ENCODE results near the gene KSR2. TPM values are rescaled to one million over a fixed set of nuclear protein-coding genes. Genes with fewer than 3 reads are reported as not detected.

KSR2 gene
- total and polyA plus RNA-seq, 7 donors, result under 0.01 to 0.04 (median 0.02) TPM; not detected in 2

DNA sequence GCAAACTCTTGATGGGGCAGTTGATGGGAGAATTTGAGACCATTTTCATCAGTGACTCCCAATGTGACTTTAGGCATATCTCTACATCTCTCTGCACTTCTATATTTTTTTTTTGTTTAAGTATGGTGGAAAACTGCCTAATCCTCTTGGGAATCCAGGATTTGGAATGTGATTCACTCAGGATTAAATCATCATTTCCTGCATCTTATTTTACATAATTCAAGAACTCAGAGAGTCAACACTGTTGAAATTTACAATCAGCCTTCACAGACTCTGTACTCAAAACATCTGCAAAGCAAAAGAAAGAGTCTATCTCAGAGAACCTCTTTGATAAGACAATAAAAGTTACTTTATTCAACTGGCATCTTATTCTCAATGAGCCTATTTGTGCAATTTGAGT is 346.7 kb downstream of the KSR2 start:
- Histone ChIP-seq H3K36me3 (ENCODE audit: insufficient read depth in 1 of 2, low read depth in 1 of 2) (no peaks in the 10 kb centered on the region), H3K9me3 (no peaks in the 10 kb centered on the region), H3K27me3 (ENCODE audit: insufficient read depth in 3 of 3, low read length in 2 of 3) (peaks cover 0 to 2% (median 0%) of the 10 kb centered on the region in 3 donors), H3K4me1 (no peaks in the 10 kb centered on the region), H3K4me3 (no peak overlapping the region), H3K27ac (no peak overlapping the region)
- intact Hi-C loops (cut with DNase I), result no loop called here
- ATAC-seq (no peak), DNase-seq (no peak)
- TF ChIP-seq, protein P1, sequence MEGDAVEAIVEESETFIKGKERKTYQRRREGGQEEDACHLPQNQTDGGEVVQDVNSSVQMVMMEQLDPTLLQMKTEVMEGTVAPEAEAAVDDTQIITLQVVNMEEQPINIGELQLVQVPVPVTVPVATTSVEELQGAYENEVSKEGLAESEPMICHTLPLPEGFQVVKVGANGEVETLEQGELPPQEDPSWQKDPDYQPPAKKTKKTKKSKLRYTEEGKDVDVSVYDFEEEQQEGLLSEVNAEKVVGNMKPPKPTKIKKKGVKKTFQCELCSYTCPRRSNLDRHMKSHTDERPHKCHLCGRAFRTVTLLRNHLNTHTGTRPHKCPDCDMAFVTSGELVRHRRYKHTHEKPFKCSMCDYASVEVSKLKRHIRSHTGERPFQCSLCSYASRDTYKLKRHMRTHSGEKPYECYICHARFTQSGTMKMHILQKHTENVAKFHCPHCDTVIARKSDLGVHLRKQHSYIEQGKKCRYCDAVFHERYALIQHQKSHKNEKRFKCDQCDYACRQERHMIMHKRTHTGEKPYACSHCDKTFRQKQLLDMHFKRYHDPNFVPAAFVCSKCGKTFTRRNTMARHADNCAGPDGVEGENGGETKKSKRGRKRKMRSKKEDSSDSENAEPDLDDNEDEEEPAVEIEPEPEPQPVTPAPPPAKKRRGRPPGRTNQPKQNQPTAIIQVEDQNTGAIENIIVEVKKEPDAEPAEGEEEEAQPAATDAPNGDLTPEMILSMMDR (IDR thresholded peaks at IDR 0.05), result no peak

DNA sequence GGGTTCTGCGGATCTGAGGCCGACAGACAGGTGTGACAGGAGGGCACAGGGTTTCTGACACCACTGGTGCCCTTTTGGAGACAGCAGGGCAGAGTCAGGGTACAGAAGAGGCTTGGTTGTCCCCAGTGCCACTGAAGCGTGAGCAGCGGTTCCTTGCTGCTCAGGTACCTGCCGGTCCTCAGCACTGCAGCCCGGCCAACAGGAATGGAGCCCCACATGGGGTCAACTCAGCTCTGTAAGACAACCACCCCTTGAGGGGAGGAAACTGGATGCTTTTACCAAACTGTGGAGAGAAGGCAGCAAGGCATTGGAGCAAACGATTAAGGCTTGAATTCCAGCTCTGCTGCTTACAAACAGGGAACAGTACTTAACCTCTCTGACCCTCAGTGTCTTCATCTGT is 361.0 kb downstream of the KSR2 start:
- no peak for ATAC-seq

DNA sequence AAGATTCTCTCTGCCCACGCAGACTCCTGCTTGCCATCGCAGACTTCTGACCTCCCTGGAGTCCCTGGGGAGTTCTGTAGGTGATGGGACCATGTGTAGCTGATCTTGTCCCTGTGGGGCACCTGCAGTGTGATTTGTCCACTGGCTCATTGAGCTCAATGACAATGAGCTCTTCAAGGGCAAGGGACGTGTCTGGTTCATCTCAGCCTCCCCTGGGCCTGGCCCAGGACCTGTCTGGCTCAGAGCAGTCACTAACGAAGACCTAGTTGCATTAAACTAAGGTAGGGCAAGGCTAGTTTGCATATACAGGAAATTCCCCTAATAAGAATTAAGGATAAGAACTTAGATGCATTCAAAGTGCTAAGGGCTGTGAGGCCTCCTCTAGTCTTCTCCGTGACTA is 361.8 kb downstream of the KSR2 start:
- no peak for ATAC-seq
- intact Hi-C loops (cut with DNase I), result no loop called here
- Histone ChIP-seq H3K4me1 (no peaks in the 10 kb centered on the region), H3K9me3 (no peaks in the 10 kb centered on the region), H3K4me3 (no peak overlapping the region), H3K36me3 (ENCODE audit: insufficient read depth in 1 of 2, low read depth in 1 of 2) (no peaks in the 10 kb centered on the region), H3K27ac (no peak overlapping the region), H3K27me3 (ENCODE audit: insufficient read depth in 3 of 3, low read length in 2 of 3) (peaks cover 0 to 2% (median 2%) of the 10 kb centered on the region in 3 donors)
- TF ChIP-seq, protein P1 (IDR thresholded peaks at IDR 0.05), result no peak
- DNase-seq, result no peak
- 59 to 68% (median 61%) methylated on average over 5 of the region's 5 CpGs for WGBS, 3 donors

More for the DNA sequence above, 361.0 kb downstream of the KSR2 start:
- no peak for DNase-seq
- no peaks in the 10 kb centered on the region for H3K36me3 ChIP-seq (ENCODE audit: insufficient read depth in 1 of 2, low read depth in 1 of 2)
- no peak overlapping the region for H3K27ac ChIP-seq
- TF ChIP-seq, protein P1 (IDR thresholded peaks at IDR 0.05), result no peak
- no peaks in the 10 kb centered on the region for H3K9me3 ChIP-seq
- 59 to 65% (median 61%) methylated on average over 7 of the region's 7 CpGs for WGBS, 3 donors
- intact Hi-C loops (cut with DNase I), result no loop called here
- H3K27me3 ChIP-seq (ENCODE audit: insufficient read depth in 3 of 3, low read length in 2 of 3), result peaks cover 2% of the 10 kb centered on the region in 3 donors
- H3K4me3 ChIP-seq, result no peak overlapping the region
- no peaks in the 10 kb centered on the region for H3K4me1 ChIP-seq

DNA sequence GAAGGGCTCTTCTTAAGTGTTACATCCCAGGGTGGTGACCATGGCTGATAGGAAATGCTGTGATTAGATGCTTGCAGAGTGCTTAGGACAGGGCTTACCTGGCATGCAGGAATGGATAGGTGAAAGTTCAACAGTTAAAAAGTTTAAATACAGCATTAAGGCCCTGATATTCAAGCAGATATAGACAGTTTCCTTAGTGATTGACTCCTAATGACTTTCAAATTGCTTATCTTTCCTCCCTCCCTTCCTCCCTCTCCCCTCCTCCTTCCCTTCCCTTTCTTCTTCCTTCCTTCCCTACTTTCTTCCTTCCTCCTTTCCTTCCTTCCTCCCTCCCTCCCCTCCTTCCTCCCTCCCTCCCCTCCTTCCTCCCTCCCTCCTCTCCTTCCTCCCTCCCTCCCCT is 362.8 kb downstream of the KSR2 start:
- ATAC-seq (no peak), DNase-seq (no peak)
- no peak overlapping the region for H3K4me3 ChIP-seq
- no peak overlapping the region for H3K27ac ChIP-seq
- H3K9me3 ChIP-seq, result no peaks in the 10 kb centered on the region
- peaks cover 0 to 2% (median 2%) of the 10 kb centered on the region in 3 donors for H3K27me3 ChIP-seq (ENCODE audit: insufficient read depth in 3 of 3, low read length in 2 of 3)
- H3K36me3 ChIP-seq (ENCODE audit: insufficient read depth in 1 of 2, low read depth in 1 of 2), result no peaks in the 10 kb centered on the region
- TF ChIP-seq, protein P1 (IDR thresholded peaks at IDR 0.05), result no peak
- intact Hi-C loops (cut with DNase I), result no loop called here
- no peaks in the 10 kb centered on the region for H3K4me1 ChIP-seq

DNA sequence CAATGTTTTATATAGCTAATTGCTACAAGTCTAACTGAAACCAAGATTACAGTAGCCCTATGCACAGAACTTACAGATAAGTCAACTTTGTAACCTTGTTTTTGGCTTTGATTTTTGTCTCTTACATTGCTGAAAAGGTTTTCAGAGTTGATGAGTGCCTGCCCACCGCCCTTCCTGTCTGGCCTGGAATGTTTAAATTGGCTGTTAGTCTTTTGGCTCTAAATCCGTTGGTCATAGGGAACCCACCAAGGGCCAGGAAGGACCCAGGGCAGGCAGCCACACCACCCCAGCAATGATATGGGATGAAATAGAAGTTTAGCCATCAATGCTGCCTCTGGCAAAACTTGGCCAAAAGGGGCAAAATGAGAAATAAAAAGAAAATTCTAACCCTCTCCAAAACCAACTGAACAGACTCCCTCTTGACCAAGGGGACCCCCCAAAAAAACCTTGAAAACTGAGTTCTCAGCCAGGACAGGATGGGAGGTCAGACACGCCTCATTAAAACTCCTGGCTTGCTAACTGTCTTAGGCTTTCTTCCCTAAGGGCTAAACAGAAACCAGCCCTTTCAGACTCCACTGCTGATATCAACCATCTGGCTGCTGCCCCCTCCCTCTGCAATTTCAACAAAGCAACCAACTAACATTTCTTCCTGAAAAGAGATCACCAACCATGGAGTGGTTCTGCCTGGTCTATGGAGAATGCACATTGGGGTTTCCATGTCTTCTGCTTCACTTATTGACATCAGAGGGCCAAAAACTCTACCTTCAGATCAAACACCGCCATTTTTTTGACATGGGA is 365.3 kb downstream of the KSR2 start:
- H3K4me3 ChIP-seq, result no peak overlapping the region
- TF ChIP-seq, protein P1 (IDR thresholded peaks at IDR 0.05), result no peak
- no peak overlapping the region for H3K27ac ChIP-seq
- no peaks in the 10 kb centered on the region for H3K4me1 ChIP-seq
- no peak for ATAC-seq
- WGBS, 3 donors, result 58 to 66% (median 65%) methylated on average over 4 of the region's 4 CpGs
- H3K36me3 ChIP-seq (ENCODE audit: insufficient read depth in 1 of 2, low read depth in 1 of 2), result no peaks in the 10 kb centered on the region
- no peaks in the 10 kb centered on the region for H3K9me3 ChIP-seq
- peaks cover 0 to 2% (median 2%) of the 10 kb centered on the region in 3 donors for H3K27me3 ChIP-seq (ENCODE audit: insufficient read depth in 3 of 3, low read length in 2 of 3)
- intact Hi-C loops (cut with DNase I), result no loop called here
- no peak for DNase-seq

All from psoas muscle (tissue), 8 donors.